Suprapubic skin (tissue), 4 donors: ENCODE data around the gene PIM1. TPM values are rescaled to one million over a fixed set of nuclear protein-coding genes. Genes with fewer than 3 reads are reported as not detected.
"Not testable (repeated sequence)": the region's sequence is repeated elsewhere in the genome, so short reads cannot be mapped to it uniquely, and the experiment has no call there.

Experiments
- DNase-seq, 2 donors: peaks; one replicate each; pipeline ENCODE4 v3.0.0-alpha.2; 2019; ENCODE audit warnings: low spot score in 2 of 2
- H3K27ac ChIP-seq: fragments of 200-600 bp; sonication (generic); one replicate; pipeline ENCODE4 v1.5.1; 2019
- H3K27me3 ChIP-seq: fragments of 200-600 bp; sonication (generic); one replicate; pipeline ENCODE4 v1.5.1; 2019
- H3K36me3 ChIP-seq: fragments of 200-600 bp; sonication (generic); one replicate; pipeline ENCODE4 v1.5.1; 2019
- H3K4me1 ChIP-seq: fragments of 200-600 bp; sonication (generic); one replicate; pipeline ENCODE4 v1.5.1; 2019
- H3K4me3 ChIP-seq: fragments of 200-600 bp; sonication (generic); one replicate; pipeline ENCODE4 v1.5.1; 2019; ENCODE audit warnings: mild to moderate bottlenecking
- H3K9me3 ChIP-seq: fragments of 200-600 bp; sonication (generic); one replicate; pipeline ENCODE4 v1.5.1; 2019
- EP300 ChIP-seq: sonication (generic); formaldehyde crosslinking; IDR thresholded peaks from one replicate; pipeline ENCODE4 v1.6.1; 2017; ENCODE audit warnings: antibody characterized with exemption
- POLR2A ChIP-seq, 2 donors: fragments of 450-650 bp; IDR thresholded peaks; one replicate each; pipeline ENCODE4 v1.6.1; 2017; ENCODE audit warnings: antibody characterized with exemption in 2 of 2, mild to moderate bottlenecking in 2 of 2, moderate library complexity in 2 of 2
- POLR2AphosphoS5 ChIP-seq, 3 donors: sonication (generic); formaldehyde crosslinking; IDR thresholded peaks; one replicate each; pipeline ENCODE4 v1.6.1; 2017; ENCODE audit warnings: antibody characterized with exemption in 3 of 3
- WGBS: methylation state at CpG from one replicate; pipeline ENCODE4 v1.1.5; 2018; 5-methylcytosine and 5-hydroxymethylcytosine counted together
- total RNA-seq, 4 donors: library from RNA; depleted of rRNA; stranded (reverse); fragments of >200 nt; gene quantifications; one replicate each; pipeline ENCODE4 v1.1.0, GENCODE V29; 2016
- TF ChIP-seq, protein P1 (sequence below), 2 donors: fragments of 200-600 bp in 1 of 2; fragments of 450-650 bp in 1 of 2; sonication (generic) in 1 of 2; IDR thresholded peaks; one replicate each; pipeline ENCODE4 v1.5.1; 2016 to 2019; ENCODE audit warnings: antibody characterized with exemption in 2 of 2, mild to moderate bottlenecking in 1 of 2, moderate library complexity in 1 of 2

PIM1 gene
- total RNA-seq, 4 donors from 2014 or later = 63.6 to 158 (median 110) TPM

DNA sequence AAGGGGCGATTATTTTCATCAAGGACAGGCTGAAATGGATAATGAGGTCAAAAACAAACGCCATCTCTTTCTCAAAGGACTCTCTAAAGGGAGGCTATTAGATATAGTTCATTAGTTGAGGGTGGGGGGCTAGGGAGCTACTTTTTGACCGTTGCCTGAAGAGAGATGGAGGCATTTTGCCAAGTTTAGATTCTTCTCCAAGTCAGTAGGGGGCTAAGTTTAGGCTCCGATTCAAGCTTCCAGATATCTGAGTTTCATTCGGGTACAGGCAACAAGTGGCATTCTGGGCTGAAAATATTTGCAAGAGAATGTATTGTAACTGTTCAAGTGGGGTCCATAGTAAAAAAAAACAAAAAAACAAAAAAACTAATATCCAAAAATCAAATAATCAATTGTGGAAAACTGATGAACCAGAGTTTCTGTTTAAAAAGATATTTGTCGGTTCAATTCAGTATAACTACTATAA lies 43.4 kb upstream of the PIM1 start:
- Histone ChIP-seq H3K27ac (no peak overlapping the region), H3K4me3 (no peak overlapping the region), H3K9me3 (no peaks in the 10 kb centered on the region), H3K4me1 (peaks cover 10% of the 10 kb centered on the region), H3K36me3 (no peaks in the 10 kb centered on the region), H3K27me3 (no peaks in the 10 kb centered on the region)
- WGBS = 59% methylated on average over 6 of the region's 6 CpGs
- TF ChIP-seq EP300 (no peak), POLR2AphosphoS5 (IDR thresholded peaks at IDR 0.05) (no peak), POLR2A (IDR thresholded peaks at IDR 0.05) (no peak)
- TF ChIP-seq, protein P1, sequence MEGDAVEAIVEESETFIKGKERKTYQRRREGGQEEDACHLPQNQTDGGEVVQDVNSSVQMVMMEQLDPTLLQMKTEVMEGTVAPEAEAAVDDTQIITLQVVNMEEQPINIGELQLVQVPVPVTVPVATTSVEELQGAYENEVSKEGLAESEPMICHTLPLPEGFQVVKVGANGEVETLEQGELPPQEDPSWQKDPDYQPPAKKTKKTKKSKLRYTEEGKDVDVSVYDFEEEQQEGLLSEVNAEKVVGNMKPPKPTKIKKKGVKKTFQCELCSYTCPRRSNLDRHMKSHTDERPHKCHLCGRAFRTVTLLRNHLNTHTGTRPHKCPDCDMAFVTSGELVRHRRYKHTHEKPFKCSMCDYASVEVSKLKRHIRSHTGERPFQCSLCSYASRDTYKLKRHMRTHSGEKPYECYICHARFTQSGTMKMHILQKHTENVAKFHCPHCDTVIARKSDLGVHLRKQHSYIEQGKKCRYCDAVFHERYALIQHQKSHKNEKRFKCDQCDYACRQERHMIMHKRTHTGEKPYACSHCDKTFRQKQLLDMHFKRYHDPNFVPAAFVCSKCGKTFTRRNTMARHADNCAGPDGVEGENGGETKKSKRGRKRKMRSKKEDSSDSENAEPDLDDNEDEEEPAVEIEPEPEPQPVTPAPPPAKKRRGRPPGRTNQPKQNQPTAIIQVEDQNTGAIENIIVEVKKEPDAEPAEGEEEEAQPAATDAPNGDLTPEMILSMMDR (IDR thresholded peaks at IDR 0.05) = no peak
- DNase-seq = no peak

- no peaks in the 10 kb centered on the region for H3K9me3 ChIP-seq
- no peaks in the 10 kb centered on the region for H3K27me3 ChIP-seq
- H3K27ac ChIP-seq = no peak overlapping the region
- no peak for DNase-seq
- H3K36me3 ChIP-seq = no peaks in the 10 kb centered on the region
- 51% methylated on average over 1 of the region's 1 CpG for WGBS
- H3K4me1 ChIP-seq = peaks cover 13% of the 10 kb centered on the region
- TF ChIP-seq POLR2A (IDR thresholded peaks at IDR 0.05) (no peak), POLR2AphosphoS5 (IDR thresholded peaks at IDR 0.05) (no peak), EP300 (no peak)
- TF ChIP-seq, protein P1 (IDR thresholded peaks at IDR 0.05) = no peak
- no peak overlapping the region for H3K4me3 ChIP-seq
Observed at GRCh38 chr6:37126961-37127616, 42.9 kb upstream of the PIM1 start.

- H3K27me3 ChIP-seq = no peaks in the 10 kb centered on the region
- no peak overlapping the region for H3K4me3 ChIP-seq
- no peak overlapping the region for H3K27ac ChIP-seq
- 84% methylated on average over 8 of the region's 8 CpGs for WGBS
- DNase-seq = no peak
- no peaks in the 10 kb centered on the region for H3K9me3 ChIP-seq
- TF ChIP-seq, protein P1 (IDR thresholded peaks at IDR 0.05) = no peak
- TF ChIP-seq POLR2A (IDR thresholded peaks at IDR 0.05) = no peak
- TF ChIP-seq EP300 = no peak
- TF ChIP-seq POLR2AphosphoS5 (IDR thresholded peaks at IDR 0.05) = no peak
- H3K36me3 ChIP-seq = no peaks in the 10 kb centered on the region
- peaks cover 13% of the 10 kb centered on the region for H3K4me1 ChIP-seq
Observed at GRCh38 chr6:37127961-37128862, 41.7 kb upstream of the PIM1 start.

DNA sequence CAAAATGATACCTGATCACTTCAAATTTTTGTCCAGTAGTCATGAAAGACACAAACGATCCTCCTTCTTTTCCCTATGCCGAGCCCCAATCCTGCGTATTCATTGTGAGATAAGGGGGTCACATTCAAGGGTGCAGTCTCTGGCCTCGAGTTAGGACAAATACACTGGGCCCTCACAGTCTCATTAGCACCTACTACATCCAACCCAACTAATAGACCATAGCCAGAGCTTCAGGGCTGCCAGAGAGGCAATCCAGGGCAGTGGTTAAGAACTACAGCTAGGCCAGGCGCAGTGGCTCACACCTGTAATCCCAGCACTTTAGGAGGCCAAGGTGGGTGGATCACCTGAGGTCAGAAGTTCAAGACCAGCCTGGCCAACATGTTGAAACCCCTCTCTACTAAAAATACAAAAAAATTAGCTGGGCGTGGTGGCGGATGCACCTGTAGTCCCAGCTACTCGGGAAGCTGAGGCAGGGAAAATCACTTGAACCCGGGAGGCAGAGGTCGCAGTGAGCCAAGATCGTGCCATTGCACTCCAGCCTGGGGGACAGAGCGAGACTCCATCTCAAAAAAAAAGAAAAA lies 41.0 kb upstream of the PIM1 start:
- not testable (repeated sequence) for H3K36me3 ChIP-seq, H3K9me3 ChIP-seq, H3K27me3 ChIP-seq, H3K4me3 ChIP-seq, H3K27ac ChIP-seq, DNase-seq
- 92% methylated on average over 12 of the region's 12 CpGs for WGBS
- peaks cover 16% of the 10 kb centered on the region for H3K4me1 ChIP-seq

GRCh38 chr6:37129566-37129965 lies 40.4 kb upstream of the PIM1 start:
- no peaks in the 10 kb centered on the region for H3K9me3 ChIP-seq
- no peak overlapping the region for H3K27ac ChIP-seq
- no peak for DNase-seq
- no peak for TF ChIP-seq POLR2AphosphoS5 (IDR thresholded peaks at IDR 0.05)
- H3K4me3 ChIP-seq = no peak overlapping the region
- 90% methylated on average over 5 of the region's 5 CpGs for WGBS
- H3K36me3 ChIP-seq = no peaks in the 10 kb centered on the region
- H3K4me1 ChIP-seq = peaks cover 22% of the 10 kb centered on the region
- no peaks in the 10 kb centered on the region for H3K27me3 ChIP-seq

DNA sequence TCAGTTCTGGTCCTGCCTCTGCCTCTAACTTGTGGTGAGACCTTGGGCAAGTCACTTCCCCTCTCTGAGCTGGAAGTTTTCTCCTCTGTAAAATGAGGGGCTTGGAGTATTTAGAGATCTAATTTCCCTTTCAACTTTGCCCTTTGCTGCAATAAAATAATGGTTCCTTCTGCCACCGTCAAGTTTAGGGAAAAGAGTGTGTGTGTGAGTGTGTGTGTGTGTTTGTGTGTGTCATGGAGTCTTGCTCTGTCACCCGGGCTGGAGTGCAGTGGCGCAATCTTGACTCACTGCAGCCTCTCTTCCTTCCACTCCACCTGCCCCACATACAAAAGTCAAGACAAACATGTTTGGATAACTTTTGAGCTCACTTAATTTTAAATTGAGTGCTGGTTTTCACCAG lies 39.2 kb upstream of the PIM1 start:
- TF ChIP-seq POLR2A (IDR thresholded peaks at IDR 0.05) = no peak
- TF ChIP-seq, protein P1 (IDR thresholded peaks at IDR 0.05) = no peak
- TF ChIP-seq POLR2AphosphoS5 (IDR thresholded peaks at IDR 0.05) = no peak
- no peak for TF ChIP-seq EP300
- no peak overlapping the region for H3K4me3 ChIP-seq
- peaks cover 31% of the 10 kb centered on the region for H3K4me1 ChIP-seq
- no peak for DNase-seq
- peak overlapping the region; percentile 61 for H3K27ac ChIP-seq
- 8% methylated on average over 3 of the region's 3 CpGs for WGBS
- no peaks in the 10 kb centered on the region for H3K9me3 ChIP-seq
- H3K27me3 ChIP-seq = no peaks in the 10 kb centered on the region
- H3K36me3 ChIP-seq = no peaks in the 10 kb centered on the region
